Spleen (tissue), 7 donors: Measurements from ENCODE around the gene PCSK6.

ENCODE experiments used
- POLR2AphosphoS5 ChIP-seq, 3 donors: sonication (generic); formaldehyde crosslinking; IDR thresholded peaks; one replicate each; pipeline ENCODE4 v1.5.1; 2017; ENCODE audit warnings: antibody characterized with exemption in 3 of 3
- TF ChIP-seq, protein P1 (sequence below), 11 experiments: fragments of 200-600 bp in 7 of 11; fragments of 450-650 bp in 4 of 11; sonication (generic) in 4 of 11; IDR thresholded peaks in 8 of 11; conservative IDR thresholded peaks in 3 of 11; 1 replicate in 7 of 11; 2 replicates in 4 of 11; pipeline versions ENCODE4 v1.4.0 to v1.8.0; 2016 to 2021; ENCODE audit warnings: antibody characterized with exemption in 11 of 11, inconsistent platforms in 4 of 11, mild to moderate bottlenecking in 1 of 11
- donor health status: DM: no; HTN: no; CAD: no; lungs with moderate emphysema.
- donor health status: DM: no; HTN: no; CAD: no.
- donor health status: DM: no; HTN: no; CAD: no.

DNA sequence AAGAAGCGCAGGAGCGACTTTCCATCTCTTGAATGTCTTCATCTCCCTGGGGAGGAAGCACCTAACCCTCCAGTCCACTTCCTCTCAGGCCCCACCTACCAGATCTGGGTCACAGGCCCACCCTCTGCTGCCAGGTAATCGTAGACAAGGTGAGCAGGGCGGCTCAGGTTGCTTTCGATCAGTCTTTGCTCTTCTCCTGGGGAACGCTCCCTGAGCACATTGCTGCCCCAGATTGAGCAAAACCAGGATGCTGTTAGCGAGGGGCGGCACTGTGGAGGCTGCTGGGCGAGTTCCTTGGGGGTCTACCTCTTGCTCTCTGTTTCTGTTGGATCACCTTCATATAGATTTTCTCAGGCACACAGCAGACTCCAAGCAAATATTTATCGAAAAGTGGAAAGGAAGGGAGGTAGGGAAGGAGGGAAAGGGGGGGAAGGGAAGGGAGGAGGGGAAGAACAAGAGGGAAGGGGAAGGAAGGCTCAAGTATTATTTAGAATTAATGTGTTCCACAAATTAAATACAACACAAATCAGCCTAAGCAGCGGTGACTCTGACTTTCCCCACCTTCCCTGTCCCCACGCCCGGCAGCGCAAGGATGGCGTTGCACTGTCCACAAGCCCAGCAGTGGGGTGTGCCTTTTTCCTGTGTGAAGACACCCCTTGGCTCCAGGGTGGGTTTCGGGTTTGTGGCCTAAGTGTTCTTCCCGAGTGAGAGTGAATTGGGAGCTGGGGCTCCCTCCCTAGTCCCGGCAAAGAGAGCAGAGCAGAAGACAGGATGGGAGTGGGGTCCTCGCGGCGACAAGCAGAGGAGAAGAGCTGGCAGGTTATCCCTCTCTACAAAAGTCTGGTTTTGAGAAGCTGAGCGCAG lies 6.1 kb upstream of the PCSK6 start:
- no peak for TF ChIP-seq POLR2AphosphoS5 (IDR thresholded peaks at IDR 0.05)
- TF ChIP-seq, protein P1, sequence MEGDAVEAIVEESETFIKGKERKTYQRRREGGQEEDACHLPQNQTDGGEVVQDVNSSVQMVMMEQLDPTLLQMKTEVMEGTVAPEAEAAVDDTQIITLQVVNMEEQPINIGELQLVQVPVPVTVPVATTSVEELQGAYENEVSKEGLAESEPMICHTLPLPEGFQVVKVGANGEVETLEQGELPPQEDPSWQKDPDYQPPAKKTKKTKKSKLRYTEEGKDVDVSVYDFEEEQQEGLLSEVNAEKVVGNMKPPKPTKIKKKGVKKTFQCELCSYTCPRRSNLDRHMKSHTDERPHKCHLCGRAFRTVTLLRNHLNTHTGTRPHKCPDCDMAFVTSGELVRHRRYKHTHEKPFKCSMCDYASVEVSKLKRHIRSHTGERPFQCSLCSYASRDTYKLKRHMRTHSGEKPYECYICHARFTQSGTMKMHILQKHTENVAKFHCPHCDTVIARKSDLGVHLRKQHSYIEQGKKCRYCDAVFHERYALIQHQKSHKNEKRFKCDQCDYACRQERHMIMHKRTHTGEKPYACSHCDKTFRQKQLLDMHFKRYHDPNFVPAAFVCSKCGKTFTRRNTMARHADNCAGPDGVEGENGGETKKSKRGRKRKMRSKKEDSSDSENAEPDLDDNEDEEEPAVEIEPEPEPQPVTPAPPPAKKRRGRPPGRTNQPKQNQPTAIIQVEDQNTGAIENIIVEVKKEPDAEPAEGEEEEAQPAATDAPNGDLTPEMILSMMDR (IDR thresholded peaks at IDR 0.05 in 8 of 11, conservative IDR thresholded peaks at IDR 0.05 in 3 of 11) = no peak
